Measurements from ENCODE around the gene MACF1.

Gene MACF1

GRCh38 chr1:39261712-39262221 is 57.3 kb downstream of the MACF1 start:
- no peak for DNase-seq (ENCODE audit: low read depth)

GRCh38 chr1:39262802-39263201 is 58.3 kb downstream of the MACF1 start:
- DNase-seq (ENCODE audit: low read depth) = no peak

GRCh38 chr1:39266269-39266668 is 61.8 kb downstream of the MACF1 start:
- no peak for DNase-seq (ENCODE audit: low read depth)

GRCh38 chr1:39266792-39267191 is 62.3 kb downstream of the MACF1 start:
- no peak for DNase-seq (ENCODE audit: low read depth)

- DNase-seq (ENCODE audit: low read depth) = no peak
Measured at GRCh38 chr1:39268112-39268581, 63.7 kb downstream of the MACF1 start.

- no peak for DNase-seq (ENCODE audit: low read depth)
Measured at GRCh38 chr1:39268906-39269305, 64.4 kb downstream of the MACF1 start.

DNA sequence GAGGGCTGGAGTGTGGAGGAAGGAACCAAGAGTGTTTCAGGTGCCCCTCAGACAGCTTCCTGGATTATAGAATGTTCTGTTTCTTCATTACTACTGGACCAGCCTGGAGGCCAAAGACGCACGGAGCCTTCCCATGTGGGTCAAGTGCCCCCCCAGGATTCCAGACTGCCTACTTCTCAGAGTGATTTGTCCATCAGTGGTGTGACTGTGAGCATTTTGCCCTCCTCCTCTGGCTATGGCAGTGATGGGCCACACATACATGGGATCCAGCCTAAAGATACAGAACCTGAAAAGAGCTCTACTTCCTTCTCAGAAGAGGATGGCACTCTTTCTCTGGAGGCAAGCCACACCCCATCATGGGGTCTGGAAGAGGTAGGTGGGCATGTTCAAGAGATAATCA is 64.9 kb downstream of the MACF1 start:
- no peak for DNase-seq (ENCODE audit: low read depth)

GRCh38 chr1:39269791-39270342 is 65.4 kb downstream of the MACF1 start:
- DNase-seq (ENCODE audit: low read depth) = no peak

DNA sequence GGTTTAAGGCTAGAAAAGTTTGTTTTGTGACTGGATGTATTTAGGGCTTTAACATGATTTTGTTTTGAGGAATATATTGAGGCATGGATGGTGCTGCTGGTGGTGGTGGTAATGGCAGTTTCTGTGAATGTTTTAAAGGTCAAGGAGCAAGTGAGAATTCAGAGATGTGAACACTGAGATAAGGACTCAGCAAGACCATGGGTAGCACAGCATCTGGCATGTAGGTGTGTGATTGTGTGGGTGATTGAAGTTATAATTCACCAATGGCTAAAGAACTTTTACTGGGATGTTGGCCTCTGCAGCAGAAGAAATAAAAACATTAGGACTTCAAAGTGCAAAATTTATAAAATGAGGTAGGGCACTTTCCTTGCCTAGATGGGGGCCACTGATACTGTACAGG is 65.9 kb downstream of the MACF1 start:
- DNase-seq (ENCODE audit: low read depth) = no peak

DNA sequence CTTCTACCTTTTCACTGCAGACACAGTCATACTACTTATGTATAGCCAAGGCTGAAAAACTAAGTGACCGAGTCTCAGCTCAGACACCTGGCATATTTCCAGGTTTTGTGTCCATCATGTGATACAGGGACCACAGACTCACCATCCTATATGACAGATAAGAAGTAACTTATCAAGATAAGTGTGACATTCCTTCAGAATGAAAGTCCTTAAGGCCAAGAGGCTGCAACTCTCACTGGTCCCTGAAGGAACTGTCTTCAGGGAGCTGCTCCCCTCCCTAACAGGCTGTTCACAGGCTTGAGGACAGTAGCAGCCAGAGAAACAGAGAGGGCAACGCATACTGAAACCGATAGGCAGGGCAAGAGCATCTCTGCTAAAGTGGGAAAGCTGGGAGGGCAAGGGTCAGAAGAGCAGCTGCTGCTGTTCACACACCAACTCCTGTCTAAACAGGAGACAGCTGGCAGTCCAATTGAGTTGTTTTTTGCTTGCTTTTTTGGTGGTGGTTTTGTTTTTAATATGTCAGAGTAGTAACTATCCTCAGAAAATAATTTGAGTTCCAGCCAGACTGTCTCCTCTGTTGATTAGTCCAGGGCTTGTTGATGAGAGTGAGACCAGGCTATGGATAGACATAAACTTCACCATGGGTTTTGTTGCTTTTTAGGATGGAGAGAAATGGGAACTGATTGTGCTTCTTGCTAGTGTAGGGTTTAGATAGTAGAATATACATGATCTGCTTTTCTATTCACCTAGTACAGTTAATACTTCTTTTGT is 67.7 kb downstream of the MACF1 start:
- no peak for DNase-seq (ENCODE audit: low read depth)

- no peak for DNase-seq (ENCODE audit: low read depth)
Measured at GRCh38 chr1:39272798-39273469, 68.4 kb downstream of the MACF1 start.

GRCh38 chr1:39275836-39276507 is 71.5 kb downstream of the MACF1 start:
- DNase-seq (ENCODE audit: low read depth) = no peak

DNA sequence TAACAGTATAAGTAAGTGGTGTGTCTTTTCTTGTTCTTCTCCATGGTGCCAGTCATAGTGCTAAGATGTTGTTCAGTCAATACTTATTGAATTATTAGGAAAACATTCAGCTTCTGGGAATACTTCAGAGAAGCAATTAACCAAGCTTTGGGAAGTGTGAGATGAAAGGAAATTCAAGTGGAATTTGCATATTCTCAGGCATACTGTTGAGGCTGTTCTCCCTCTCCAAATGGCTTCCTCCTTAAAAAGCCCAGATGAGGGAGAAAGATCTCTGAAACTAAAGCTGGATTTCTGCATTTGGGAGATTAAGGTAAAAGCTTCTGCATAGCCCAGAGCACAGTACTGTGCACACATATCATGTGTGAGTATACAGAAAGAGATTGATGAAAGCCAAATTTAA is 73.4 kb downstream of the MACF1 start:
- no peak for DNase-seq (ENCODE audit: low read depth)

DNA sequence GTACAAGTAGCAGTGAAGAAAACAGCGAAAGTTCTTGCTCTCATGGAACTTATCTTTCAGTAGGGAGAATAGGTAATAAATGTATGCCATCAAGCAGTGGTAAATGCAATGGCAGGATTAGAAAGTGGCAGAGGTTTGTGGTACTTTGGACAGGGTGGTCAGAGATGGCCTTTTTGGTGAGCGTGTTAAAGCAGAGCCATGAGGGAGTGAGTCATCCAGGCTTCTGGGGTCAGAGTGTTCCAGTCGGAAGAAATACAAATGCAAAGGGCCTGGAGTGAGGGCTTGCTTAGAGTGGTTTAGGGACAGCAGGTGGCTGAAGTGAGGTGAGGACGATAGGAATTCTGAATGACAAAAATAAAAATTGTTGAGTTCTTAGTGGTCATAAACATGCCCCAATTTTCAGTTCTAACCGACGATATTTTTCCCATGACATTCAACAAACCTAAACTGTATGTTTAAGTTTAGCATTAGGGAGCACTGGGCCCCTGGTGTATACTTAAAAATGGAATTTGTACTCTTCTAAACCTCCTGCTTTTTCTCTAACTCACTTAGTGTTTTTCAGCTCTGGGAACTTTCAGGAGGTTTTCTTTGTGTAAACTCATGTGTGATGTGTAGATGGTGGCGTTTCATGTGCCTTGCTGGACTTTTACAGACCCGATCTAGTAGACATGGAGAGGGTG is 78.2 kb downstream of the MACF1 start:
- DNase-seq (ENCODE audit: low read depth) = no peak

GRCh38 chr1:39283858-39284257 is 79.4 kb downstream of the MACF1 start:
- no peak for DNase-seq (ENCODE audit: low read depth)

GRCh38 chr1:39287541-39287940 is 83.0 kb downstream of the MACF1 start:
- no peak for DNase-seq (ENCODE audit: low read depth)

GRCh38 chr1:39288735-39289465 is 84.4 kb downstream of the MACF1 start:
- DNase-seq (ENCODE audit: low read depth) = no peak

GRCh38 chr1:39292401-39292800 is 87.9 kb downstream of the MACF1 start:
- DNase-seq (ENCODE audit: low read depth) = no peak

DNA sequence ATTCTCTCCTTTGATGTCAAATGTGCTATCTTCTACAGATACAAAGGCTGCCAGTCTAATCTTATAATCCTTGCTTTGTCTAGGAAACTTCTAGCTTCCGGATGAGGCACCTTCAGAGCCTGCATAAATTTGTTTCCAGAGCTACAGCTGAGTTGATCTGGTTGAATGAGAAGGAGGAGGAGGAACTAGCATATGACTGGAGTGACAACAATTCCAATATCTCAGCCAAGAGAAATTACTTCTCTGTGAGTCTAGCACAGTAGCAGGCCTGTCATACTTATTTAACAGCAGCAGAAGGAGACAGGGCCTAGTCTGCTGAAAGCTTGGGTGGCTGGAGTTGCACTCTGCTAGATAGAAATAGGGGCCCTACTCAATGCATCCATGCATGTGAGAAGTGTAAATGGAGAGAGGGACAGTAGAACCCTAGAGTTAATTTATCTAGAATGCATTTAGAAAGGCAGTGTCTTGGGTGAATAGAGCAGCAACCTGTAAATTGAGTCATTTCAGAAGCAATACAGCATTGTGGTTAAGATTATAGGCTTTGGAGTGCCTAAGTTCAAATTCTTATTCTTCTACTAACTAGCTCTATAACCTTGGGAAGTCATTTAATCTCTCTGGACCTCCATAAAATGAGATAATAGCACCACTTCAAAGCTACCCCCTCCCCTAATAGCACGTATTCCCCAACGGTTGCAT is 89.0 kb downstream of the MACF1 start:
- no peak for DNase-seq (ENCODE audit: low read depth)

DNA sequence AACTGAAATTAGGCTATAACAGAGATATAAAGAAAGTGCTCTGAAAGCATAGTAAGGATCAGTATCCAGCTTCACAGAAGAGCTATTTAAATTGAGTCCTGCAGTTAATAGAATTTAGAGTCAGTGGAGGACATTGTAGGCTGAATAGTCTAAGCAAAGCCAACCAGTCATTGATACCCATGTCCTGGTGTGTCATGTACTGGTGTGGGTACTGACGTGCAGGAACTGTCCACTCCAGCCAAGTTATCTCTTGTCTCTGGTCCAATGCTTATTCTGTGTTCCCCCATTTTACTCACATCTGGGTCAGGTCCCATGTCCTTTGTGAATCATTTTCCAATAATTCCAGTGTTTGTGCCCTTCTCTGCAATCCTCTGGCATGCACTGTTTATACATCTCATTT is 90.0 kb downstream of the MACF1 start:
- no peak for DNase-seq (ENCODE audit: low read depth)

DNA sequence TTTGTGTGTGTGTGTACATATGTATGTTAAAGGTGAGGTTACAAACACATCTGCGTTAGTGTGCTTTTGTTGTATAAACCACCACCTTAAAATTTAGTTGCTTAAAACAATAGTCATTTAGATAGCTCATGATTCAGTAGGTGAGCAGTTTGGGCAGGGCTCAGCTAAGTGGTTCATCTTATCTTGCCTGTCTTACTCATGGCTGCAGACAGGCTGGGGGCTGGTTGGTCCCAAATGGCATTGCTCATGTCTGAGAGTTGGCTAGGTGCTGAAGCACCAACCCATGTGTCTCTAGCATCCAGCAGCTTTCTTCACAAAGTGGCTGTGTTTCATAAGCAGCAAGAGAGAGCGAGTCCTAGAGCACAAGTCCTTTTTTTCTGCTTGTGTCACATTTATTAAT is 91.4 kb downstream of the MACF1 start:
- no peak for DNase-seq (ENCODE audit: low read depth)
